Measurements from ENCODE around the gene SLC23A1.

GRCh38 chr5:139377226-139377625, 5.9 kb downstream of the SLC23A1 start:
- TF ChIP-seq CTCF (conservative IDR thresholded peaks at IDR 0.05; ENCODE audit: low read length) (no peak), EZH2phosphoT487 (IDR thresholded peaks at IDR 0.05; ENCODE audit: borderline replicate concordance) (no peak)

All from Loucy (cell line).